Peyer's patch (tissue), 4 donors: ENCODE results near the gene AGAP1. TPM values are rescaled to one million over a fixed set of nuclear protein-coding genes. Genes with fewer than 3 reads are reported as not detected.

Experiments used
- DNase-seq, 3 donors: peaks; one replicate each; pipeline ENCODE4 v3.0.0-alpha.2; 2017 to 2019
- H3K27ac ChIP-seq, 4 donors: fragments of 200-600 bp; sonication (generic); one replicate each; pipeline ENCODE4 v1.5.1; 2016 to 2019
- H3K27me3 ChIP-seq, 2 donors: fragments of 200-600 bp; sonication (generic); one replicate each; pipeline ENCODE4 v1.5.1; 2019
- H3K36me3 ChIP-seq, 3 donors: fragments of 200-600 bp; sonication (generic); one replicate each; pipeline ENCODE4 v1.5.1; 2016 to 2019
- H3K4me1 ChIP-seq, 4 donors: fragments of 200-600 bp; sonication (generic); one replicate each; pipeline ENCODE4 v1.5.1; 2016 to 2019
- H3K4me3 ChIP-seq, 4 donors: fragments of 200-600 bp; sonication (generic); 1 replicate in 3 of 4; 2 replicates in 1 of 4; pipeline ENCODE4 v1.5.1; 2016 to 2019; ENCODE audit warnings: mild to moderate bottlenecking in 1 of 4
- H3K9me3 ChIP-seq, 4 donors: fragments of 200-600 bp; sonication (generic); one replicate each; pipeline ENCODE4 v1.5.1; 2016 to 2019; ENCODE audit warnings: mild to moderate bottlenecking in 1 of 4
- POLR2A ChIP-seq, 2 donors: fragments of 450-650 bp; IDR thresholded peaks; one replicate each; pipeline ENCODE4 v1.5.1; 2017; ENCODE audit warnings: antibody characterized with exemption in 2 of 2, mild to moderate bottlenecking in 2 of 2, moderate library complexity in 2 of 2
- total RNA-seq, 4 donors: library from RNA; depleted of rRNA; stranded (reverse); fragments of >200 nt; gene quantifications; one replicate each; pipeline ENCODE4 v1.1.0, GENCODE V29; 2016
- TF ChIP-seq, protein P1 (sequence below), 6 experiments: fragments of 450-650 bp in 4 of 6; fragments of 200-600 bp in 2 of 6; sonication (generic) in 1 of 6; IDR thresholded peaks; one replicate each; pipeline ENCODE4 v1.5.1; 2017 to 2019; ENCODE audit warnings: antibody characterized with exemption in 6 of 6, mild to moderate bottlenecking in 3 of 6, moderate library complexity in 1 of 6

Gene AGAP1
- total RNA-seq, 4 donors from 2014 or later = 55.7 to 79.1 (median 66.9) TPM

DNA sequence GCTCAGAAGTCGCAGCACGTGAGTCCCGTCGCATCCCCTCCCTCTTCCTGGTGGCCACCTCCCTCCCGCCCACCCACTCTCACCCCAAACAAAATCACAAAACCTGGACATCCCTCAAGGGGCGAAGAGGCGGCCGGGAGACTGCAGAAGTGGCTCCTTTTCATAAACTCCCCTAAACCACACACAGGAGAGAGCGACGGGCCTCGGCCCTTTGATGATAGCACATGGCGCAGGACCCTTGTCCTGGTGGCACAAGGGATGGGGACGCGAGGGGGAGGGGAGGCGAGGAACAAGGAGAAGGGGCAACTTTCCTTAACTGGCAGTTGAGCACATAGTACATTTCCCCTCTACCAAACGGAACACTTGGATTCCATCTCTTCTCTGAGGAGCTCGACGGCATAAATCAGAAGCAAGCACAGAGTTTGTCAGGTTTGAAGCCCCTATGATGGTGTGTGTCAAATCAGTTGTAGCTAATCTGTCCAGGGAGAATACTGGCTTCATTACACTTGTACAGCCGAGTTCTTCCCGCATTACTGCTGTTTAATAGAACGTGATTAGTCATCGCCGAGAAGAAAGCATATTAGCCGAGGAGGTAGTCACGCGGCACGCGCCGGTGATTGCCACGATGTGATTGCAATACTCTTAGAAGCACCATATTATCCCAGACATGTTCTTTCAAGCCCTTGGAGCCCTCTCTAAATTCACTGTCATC lies 630.5 kb downstream of the AGAP1 start:
- Histone ChIP-seq H3K4me3 (no peak overlapping the region), H3K9me3 (no peaks in the 10 kb centered on the region), H3K4me1 (no peaks in the 10 kb centered on the region), H3K27ac (peak overlapping the region in 1 of 4 donors; percentile 30), H3K27me3 (no peaks in the 10 kb centered on the region), H3K36me3 (peaks cover 0 to 40% (median 0%) of the 10 kb centered on the region in 3 donors)
- TF ChIP-seq, protein P1, sequence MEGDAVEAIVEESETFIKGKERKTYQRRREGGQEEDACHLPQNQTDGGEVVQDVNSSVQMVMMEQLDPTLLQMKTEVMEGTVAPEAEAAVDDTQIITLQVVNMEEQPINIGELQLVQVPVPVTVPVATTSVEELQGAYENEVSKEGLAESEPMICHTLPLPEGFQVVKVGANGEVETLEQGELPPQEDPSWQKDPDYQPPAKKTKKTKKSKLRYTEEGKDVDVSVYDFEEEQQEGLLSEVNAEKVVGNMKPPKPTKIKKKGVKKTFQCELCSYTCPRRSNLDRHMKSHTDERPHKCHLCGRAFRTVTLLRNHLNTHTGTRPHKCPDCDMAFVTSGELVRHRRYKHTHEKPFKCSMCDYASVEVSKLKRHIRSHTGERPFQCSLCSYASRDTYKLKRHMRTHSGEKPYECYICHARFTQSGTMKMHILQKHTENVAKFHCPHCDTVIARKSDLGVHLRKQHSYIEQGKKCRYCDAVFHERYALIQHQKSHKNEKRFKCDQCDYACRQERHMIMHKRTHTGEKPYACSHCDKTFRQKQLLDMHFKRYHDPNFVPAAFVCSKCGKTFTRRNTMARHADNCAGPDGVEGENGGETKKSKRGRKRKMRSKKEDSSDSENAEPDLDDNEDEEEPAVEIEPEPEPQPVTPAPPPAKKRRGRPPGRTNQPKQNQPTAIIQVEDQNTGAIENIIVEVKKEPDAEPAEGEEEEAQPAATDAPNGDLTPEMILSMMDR (IDR thresholded peaks at IDR 0.05) = no peak
- no peak for DNase-seq

DNA sequence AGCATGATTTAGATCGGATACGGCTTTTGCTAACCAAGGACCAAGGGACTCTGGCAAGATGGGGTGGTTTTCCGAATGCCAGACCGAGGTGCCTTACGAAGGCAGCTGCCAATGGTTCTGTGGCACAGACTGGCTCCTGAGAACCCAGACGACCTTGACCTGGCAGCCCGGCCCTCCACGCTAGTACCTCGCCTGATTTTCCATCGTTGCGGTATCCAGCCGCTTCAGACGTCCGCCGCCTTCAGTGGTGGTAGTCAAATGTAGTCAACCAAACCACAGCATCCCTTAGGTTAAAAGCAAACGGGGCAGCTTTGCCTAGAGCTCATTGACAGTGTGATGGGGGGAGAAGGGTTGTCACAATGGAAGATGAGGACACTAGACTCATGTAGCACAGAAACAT lies 631.7 kb downstream of the AGAP1 start:
- no peaks in the 10 kb centered on the region for H3K4me1 ChIP-seq
- H3K27me3 ChIP-seq = no peaks in the 10 kb centered on the region
- H3K36me3 ChIP-seq = peaks cover 0 to 35% (median 0%) of the 10 kb centered on the region in 3 donors
- DNase-seq = no peak
- no peak overlapping the region for H3K4me3 ChIP-seq
- H3K9me3 ChIP-seq = no peaks in the 10 kb centered on the region
- TF ChIP-seq, protein P1 (IDR thresholded peaks at IDR 0.05) = no peak
- no peak for TF ChIP-seq POLR2A (IDR thresholded peaks at IDR 0.05)
- no peak overlapping the region for H3K27ac ChIP-seq

DNA sequence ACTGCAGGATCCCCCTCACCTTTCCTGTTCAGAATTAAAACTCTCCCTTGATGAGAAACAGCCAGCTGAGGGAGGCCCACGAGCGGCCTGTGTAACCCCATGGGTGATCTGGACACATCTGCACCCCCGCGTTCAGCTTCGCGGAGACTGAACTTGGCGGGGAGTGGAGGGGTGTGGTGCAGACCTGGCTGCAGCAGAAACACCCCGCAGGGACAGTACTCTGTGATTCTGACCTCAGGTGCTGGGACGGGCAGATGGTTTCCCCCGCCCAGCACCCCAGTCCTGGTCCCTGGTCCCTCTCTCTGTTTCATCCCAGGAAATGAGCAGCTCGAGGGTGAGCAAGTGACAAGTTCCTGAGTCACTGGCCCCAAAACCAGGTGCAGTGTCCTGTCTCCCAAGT lies 633.2 kb downstream of the AGAP1 start:
- H3K4me1 ChIP-seq = no peaks in the 10 kb centered on the region
- TF ChIP-seq POLR2A (IDR thresholded peaks at IDR 0.05) = no peak
- TF ChIP-seq, protein P1 (IDR thresholded peaks at IDR 0.05) = no peak
- H3K27me3 ChIP-seq = no peaks in the 10 kb centered on the region
- H3K36me3 ChIP-seq = peaks cover 0 to 35% (median 0%) of the 10 kb centered on the region in 3 donors
- no peaks in the 10 kb centered on the region for H3K9me3 ChIP-seq
- H3K27ac ChIP-seq = no peak overlapping the region
- DNase-seq = no peak
- no peak overlapping the region for H3K4me3 ChIP-seq

DNA sequence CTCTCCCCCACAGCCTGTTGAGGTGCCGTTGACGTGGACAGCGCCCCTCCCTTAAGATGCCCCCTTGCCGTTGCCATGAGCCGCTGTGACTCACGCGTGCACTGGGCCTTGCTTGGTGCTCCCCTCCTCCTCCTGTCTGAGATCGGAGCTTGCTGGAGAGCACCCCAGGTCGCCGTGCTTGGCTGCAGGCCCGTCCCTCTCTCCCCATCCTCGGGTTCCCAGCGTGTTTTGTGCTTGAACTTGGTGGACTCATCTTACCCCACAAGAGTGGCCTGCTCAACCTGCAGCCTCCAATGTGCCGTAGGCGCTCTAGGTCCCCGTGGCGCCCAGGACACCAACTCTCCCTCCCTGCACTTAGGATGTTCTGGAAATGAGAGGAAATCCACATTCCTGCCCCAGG lies 634.5 kb downstream of the AGAP1 start:
- no peak overlapping the region for H3K27ac ChIP-seq
- no peak overlapping the region for H3K4me3 ChIP-seq
- TF ChIP-seq POLR2A (IDR thresholded peaks at IDR 0.05) = no peak
- TF ChIP-seq, protein P1 (IDR thresholded peaks at IDR 0.05) = no peak
- H3K27me3 ChIP-seq = no peaks in the 10 kb centered on the region
- no peaks in the 10 kb centered on the region for H3K9me3 ChIP-seq
- no peak for DNase-seq
- no peaks in the 10 kb centered on the region for H3K4me1 ChIP-seq
- peaks cover 0 to 35% (median 0%) of the 10 kb centered on the region in 3 donors for H3K36me3 ChIP-seq

DNA sequence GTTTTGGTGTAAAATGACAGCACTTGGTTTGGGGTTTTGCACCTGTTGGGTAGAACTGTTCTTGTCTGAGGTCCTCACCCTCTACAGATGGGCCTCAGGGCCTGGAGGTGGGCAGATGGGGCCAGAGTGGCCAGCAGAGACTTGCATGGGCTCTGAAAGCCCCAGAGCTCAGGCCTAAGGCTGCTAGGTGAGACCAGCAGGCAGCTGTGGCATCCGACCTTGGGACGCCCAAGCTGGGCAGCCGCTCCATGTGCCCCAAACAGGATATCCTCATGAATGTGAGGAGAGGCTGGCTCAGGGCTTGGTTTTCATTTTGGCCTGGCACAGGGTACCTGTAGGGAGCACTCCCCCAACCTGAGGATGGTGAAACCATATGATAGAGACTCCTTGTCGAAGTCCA lies 636.1 kb downstream of the AGAP1 start:
- peaks cover 0 to 21% (median 0%) of the 10 kb centered on the region in 3 donors for H3K36me3 ChIP-seq
- TF ChIP-seq, protein P1 (IDR thresholded peaks at IDR 0.05) = no peak
- TF ChIP-seq POLR2A (IDR thresholded peaks at IDR 0.05) = no peak
- H3K9me3 ChIP-seq = no peaks in the 10 kb centered on the region
- no peak for DNase-seq
- no peaks in the 10 kb centered on the region for H3K27me3 ChIP-seq
- no peak overlapping the region for H3K4me3 ChIP-seq
- H3K4me1 ChIP-seq = no peaks in the 10 kb centered on the region
- H3K27ac ChIP-seq = no peak overlapping the region
